D721Med (cell line): ENCODE measurements around the gene SPATA21.

Experiments used
- DNase-seq: peaks from one replicate; pipeline ENCODE4 v3.0.0; 2011; ENCODE audit warnings: low spot score; ENCODE audit not compliant: insufficient read length
- FAIRE-seq: peaks from 2 replicates; lab custom pipeline; 2011; peaks lifted over from hg19 to GRCh38; lab: Jason Lieb, UNC
- TF ChIP-seq, protein P1 (sequence below): IDR thresholded peaks from 2 replicates; pipeline ENCODE4 v1.5.1; 2012; ENCODE audit warnings: mild to moderate bottlenecking, control low read depth; ENCODE audit not compliant: insufficient read depth; ENCODE audit errors: missing control alignments

Gene SPATA21

DNA sequence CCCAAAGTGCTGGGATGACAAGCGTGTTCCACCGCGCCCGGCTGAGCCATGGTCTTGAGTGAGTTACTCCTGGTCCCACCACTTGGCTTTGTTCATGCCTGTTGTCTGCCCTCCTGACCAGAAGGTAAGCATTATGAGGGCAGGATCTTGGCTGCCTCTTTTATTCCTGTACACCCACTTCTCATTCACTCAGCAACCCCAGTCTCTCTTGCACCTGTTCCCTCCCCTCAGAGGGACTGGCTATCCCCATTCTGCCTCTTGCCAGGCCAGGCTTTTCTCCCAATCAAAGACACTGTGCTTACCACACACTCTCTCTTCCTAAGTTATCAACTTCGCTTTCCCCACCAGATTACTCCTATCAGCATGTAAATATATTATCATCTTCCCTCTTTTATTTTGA lies 26.4 kb downstream of the SPATA21 start:
- FAIRE-seq, result no peak
- no peak for DNase-seq
- TF ChIP-seq, protein P1, sequence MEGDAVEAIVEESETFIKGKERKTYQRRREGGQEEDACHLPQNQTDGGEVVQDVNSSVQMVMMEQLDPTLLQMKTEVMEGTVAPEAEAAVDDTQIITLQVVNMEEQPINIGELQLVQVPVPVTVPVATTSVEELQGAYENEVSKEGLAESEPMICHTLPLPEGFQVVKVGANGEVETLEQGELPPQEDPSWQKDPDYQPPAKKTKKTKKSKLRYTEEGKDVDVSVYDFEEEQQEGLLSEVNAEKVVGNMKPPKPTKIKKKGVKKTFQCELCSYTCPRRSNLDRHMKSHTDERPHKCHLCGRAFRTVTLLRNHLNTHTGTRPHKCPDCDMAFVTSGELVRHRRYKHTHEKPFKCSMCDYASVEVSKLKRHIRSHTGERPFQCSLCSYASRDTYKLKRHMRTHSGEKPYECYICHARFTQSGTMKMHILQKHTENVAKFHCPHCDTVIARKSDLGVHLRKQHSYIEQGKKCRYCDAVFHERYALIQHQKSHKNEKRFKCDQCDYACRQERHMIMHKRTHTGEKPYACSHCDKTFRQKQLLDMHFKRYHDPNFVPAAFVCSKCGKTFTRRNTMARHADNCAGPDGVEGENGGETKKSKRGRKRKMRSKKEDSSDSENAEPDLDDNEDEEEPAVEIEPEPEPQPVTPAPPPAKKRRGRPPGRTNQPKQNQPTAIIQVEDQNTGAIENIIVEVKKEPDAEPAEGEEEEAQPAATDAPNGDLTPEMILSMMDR, result no peak

- TF ChIP-seq, protein P1, result no peak
- DNase-seq (no peak), FAIRE-seq (no peak)
Measured at GRCh38 chr1:16409536-16410152, 27.6 kb downstream of the SPATA21 start.

GRCh38 chr1:16406868-16407267 lies 30.4 kb downstream of the SPATA21 start:
- no peak for DNase-seq
- FAIRE-seq, result no peak
- TF ChIP-seq, protein P1, result no peak

DNA sequence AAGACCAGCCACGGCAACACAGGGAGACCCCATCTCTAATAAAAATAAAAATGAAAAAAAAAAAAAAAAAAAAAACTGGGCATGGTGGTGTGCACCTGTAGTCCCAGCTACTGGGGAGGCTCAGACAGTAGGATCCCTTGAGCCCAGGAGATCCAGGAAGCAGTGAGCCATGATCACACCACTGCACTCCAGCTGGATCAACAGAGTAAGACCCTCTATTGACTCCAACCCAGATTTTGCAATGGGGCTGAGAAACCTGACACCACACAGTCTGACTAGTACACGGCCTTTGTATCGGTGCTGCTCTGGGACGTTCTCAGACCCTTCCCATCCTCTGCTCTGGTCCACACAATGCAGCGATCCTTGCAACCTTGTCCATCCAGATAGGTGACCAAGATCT lies 31.8 kb downstream of the SPATA21 start:
- FAIRE-seq (no peak), DNase-seq (no peak)
- TF ChIP-seq, protein P1, result no peak

- FAIRE-seq (no peak), DNase-seq (no peak)
- TF ChIP-seq, protein P1, result no peak
Measured at GRCh38 chr1:16402742-16403141, 34.5 kb downstream of the SPATA21 start.

- FAIRE-seq, result no peak
- no peak for DNase-seq
Measured at GRCh38 chr1:16398371-16398953, 38.8 kb downstream of the SPATA21 start.

More at GRCh38 chr1:16398371-16398953, 38.8 kb downstream of the SPATA21 start:
- TF ChIP-seq, protein P1, result no peak
